ENCODE data around the gene PPP1R3D. TPM values are rescaled to one million over a fixed set of nuclear protein-coding genes. Genes with fewer than 3 reads are reported as not detected.
A peak's percentile ranks its signal among the peaks of the same experiment; 100 is the strongest.

Gene PPP1R3D
- total RNA-seq, 1 donor from 2014 or later, result 0.30 TPM

- H3K4me1 ChIP-seq, result peaks cover 4% of the 10 kb centered on the region
- no peaks in the 10 kb centered on the region for H3K9me3 Mint-ChIP-seq
Measured at GRCh38 chr20:59936409-59936808, 3.7 kb downstream of the PPP1R3D start.

GRCh38 chr20:59935457-59936185 is 4.5 kb downstream of the PPP1R3D start:
- no peak for DNase-seq (ENCODE audit: low spot score)
- TF ChIP-seq EZH2 (IDR thresholded peaks at IDR 0.05), result no peak
- no peak for TF ChIP-seq EZH2phosphoT487 (IDR thresholded peaks at IDR 0.05)
- no peak for TF ChIP-seq CTCF (IDR thresholded peaks at IDR 0.05)
- Histone ChIP-seq H3K9ac (no peak overlapping the region), H3K9me3 (ENCODE audit: low read depth) (no peaks in the 10 kb centered on the region), H2AFZ (replicated peaks) (no peak overlapping the region), H3K27me3 (peaks cover 70% of the 10 kb centered on the region), H3K36me3 (no peaks in the 10 kb centered on the region), H4K20me1 (ENCODE audit: low read depth) (no peaks in the 10 kb centered on the region), H3F3A (ENCODE audit: low read depth) (peaks cover 7% of the 10 kb centered on the region), H3K4me2 (no peak overlapping the region), H3K4me1 (no peaks in the 10 kb centered on the region), H3K27ac (no peak overlapping the region), H3K4me3 (no peak overlapping the region), H3K79me2 (ENCODE audit: low read depth) (no peaks in the 10 kb centered on the region)
- Mint-ChIP-seq H3K4me1 (peaks cover 30% of the 10 kb centered on the region), H3K36me3 (peaks cover 5% of the 10 kb centered on the region), H3K4me3 (no peak overlapping the region), H3K27ac (no peak overlapping the region), H3K27me3 (ENCODE audit: insufficient read depth, low read depth) (peaks cover 6% of the 10 kb centered on the region), H3K9me3 (no peaks in the 10 kb centered on the region)

More at GRCh38 chr20:59936409-59936808, 3.7 kb downstream of the PPP1R3D start:
- H3K27ac ChIP-seq, result no peak overlapping the region
- Mint-ChIP-seq H3K27ac (no peak overlapping the region), H3K27me3 (ENCODE audit: insufficient read depth, low read depth) (peaks cover 2% of the 10 kb centered on the region), H3K36me3 (peaks cover 5% of the 10 kb centered on the region), H3K4me3 (no peak overlapping the region), H3K4me1 (peaks cover 32% of the 10 kb centered on the region)
- H3K27me3 ChIP-seq, result peaks cover 70% of the 10 kb centered on the region
- H3K4me3 ChIP-seq, result no peak overlapping the region
- DNase-seq (ENCODE audit: low spot score), result no peak
- H3F3A ChIP-seq (ENCODE audit: low read depth), result peaks cover 14% of the 10 kb centered on the region
- no peaks in the 10 kb centered on the region for H3K79me2 ChIP-seq (ENCODE audit: low read depth)
- H3K36me3 ChIP-seq, result no peaks in the 10 kb centered on the region
- no peak overlapping the region for H3K9ac ChIP-seq
- H3K4me2 ChIP-seq, result no peak overlapping the region
- no peaks in the 10 kb centered on the region for H4K20me1 ChIP-seq (ENCODE audit: low read depth)
- no peak overlapping the region for H2AFZ ChIP-seq (replicated peaks)
- no peaks in the 10 kb centered on the region for H3K9me3 ChIP-seq (ENCODE audit: low read depth)
- no peak for TF ChIP-seq EZH2phosphoT487 (IDR thresholded peaks at IDR 0.05)
- no peak for TF ChIP-seq EZH2 (IDR thresholded peaks at IDR 0.05)
- TF ChIP-seq CTCF (IDR thresholded peaks at IDR 0.05), result no peak

- Mint-ChIP-seq H3K4me3 (peak overlapping the region; percentile 82), H3K27ac (no peak overlapping the region), H3K27me3 (ENCODE audit: insufficient read depth, low read depth) (peaks cover 6% of the 10 kb centered on the region), H3K9me3 (no peaks in the 10 kb centered on the region), H3K4me1 (peaks cover 31% of the 10 kb centered on the region), H3K36me3 (peaks cover 5% of the 10 kb centered on the region)
- Histone ChIP-seq H3K27me3 (peaks cover 59% of the 10 kb centered on the region), H4K20me1 (ENCODE audit: low read depth) (no peaks in the 10 kb centered on the region), H3K79me2 (ENCODE audit: low read depth) (no peaks in the 10 kb centered on the region), H3K36me3 (no peaks in the 10 kb centered on the region), H2AFZ (replicated peaks) (peak overlapping the region; percentile 91), H3K9me3 (ENCODE audit: low read depth) (no peaks in the 10 kb centered on the region), H3K27ac (no peak overlapping the region), H3K4me2 (peak overlapping the region; percentile 78), H3K4me1 (no peaks in the 10 kb centered on the region), H3K9ac (no peak overlapping the region), H3F3A (ENCODE audit: low read depth) (no peaks in the 10 kb centered on the region), H3K4me3 (peak overlapping the region; percentile 56)
- peak; percentile 44 for TF ChIP-seq EZH2phosphoT487 (IDR thresholded peaks at IDR 0.05)
- peak; percentile 88 for TF ChIP-seq CTCF (IDR thresholded peaks at IDR 0.05)
- peak; percentile 67 for TF ChIP-seq EZH2 (IDR thresholded peaks at IDR 0.05)
- DNase-seq (ENCODE audit: low spot score), result peak; percentile 83
Measured at GRCh38 chr20:59933849-59934585, 6.1 kb downstream of the PPP1R3D start.
